ENCODE measurements around the gene MYT1.

DNA sequence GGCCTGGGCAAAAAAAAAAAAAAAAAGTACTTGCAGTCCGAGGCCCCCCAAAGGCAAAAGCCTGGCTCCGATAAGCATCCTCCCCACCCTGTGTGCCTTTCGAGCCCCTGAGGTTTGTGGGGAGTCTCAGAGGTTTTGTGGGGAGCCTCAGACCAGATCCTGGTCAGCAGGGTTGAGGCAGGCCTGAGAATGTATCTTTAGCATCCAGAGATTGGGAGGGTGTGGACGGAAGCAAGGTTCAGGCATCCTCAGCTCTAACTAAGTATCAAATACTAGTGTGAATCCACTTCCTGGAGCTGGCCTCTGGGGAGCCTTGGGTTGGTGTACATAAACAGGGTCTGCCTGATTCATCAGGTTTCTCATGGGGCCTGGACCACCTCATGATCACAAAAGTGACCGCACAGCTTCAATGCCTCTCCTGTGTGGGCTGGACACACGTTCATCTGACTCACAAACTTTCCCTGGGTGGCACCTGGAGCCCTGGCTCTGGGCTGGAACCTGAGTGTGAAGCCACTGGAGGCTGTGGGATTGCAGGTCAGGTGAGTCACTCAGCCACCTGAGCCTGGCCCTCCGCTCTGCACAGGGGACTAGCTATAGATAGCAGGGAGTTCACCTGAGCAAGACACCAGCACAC, 115.7 kb downstream of the MYT1 start:
- TF ChIP-seq, protein P1, sequence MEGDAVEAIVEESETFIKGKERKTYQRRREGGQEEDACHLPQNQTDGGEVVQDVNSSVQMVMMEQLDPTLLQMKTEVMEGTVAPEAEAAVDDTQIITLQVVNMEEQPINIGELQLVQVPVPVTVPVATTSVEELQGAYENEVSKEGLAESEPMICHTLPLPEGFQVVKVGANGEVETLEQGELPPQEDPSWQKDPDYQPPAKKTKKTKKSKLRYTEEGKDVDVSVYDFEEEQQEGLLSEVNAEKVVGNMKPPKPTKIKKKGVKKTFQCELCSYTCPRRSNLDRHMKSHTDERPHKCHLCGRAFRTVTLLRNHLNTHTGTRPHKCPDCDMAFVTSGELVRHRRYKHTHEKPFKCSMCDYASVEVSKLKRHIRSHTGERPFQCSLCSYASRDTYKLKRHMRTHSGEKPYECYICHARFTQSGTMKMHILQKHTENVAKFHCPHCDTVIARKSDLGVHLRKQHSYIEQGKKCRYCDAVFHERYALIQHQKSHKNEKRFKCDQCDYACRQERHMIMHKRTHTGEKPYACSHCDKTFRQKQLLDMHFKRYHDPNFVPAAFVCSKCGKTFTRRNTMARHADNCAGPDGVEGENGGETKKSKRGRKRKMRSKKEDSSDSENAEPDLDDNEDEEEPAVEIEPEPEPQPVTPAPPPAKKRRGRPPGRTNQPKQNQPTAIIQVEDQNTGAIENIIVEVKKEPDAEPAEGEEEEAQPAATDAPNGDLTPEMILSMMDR (IDR thresholded peaks at IDR 0.05), result no peak
- no peak for TF ChIP-seq POLR2A (IDR thresholded peaks at IDR 0.05)
